GM18517 (cell line): ENCODE measurements around the gene C2.
A peak's percentile ranks its signal among the peaks of the same experiment; 100 is the strongest.

Experiments used
- ATAC-seq: cut with Tn5 transposase; IDR thresholded peaks from one replicate; pipeline ENCODE4 v1.9.1; 2021; ENCODE audit warnings: mild to moderate bottlenecking, moderate library complexity; ENCODE audit not compliant: unreplicated experiment

C2 gene

GRCh38 chr6:31952890-31953289, 25.4 kb downstream of the C2 start:
- no peak for ATAC-seq

DNA sequence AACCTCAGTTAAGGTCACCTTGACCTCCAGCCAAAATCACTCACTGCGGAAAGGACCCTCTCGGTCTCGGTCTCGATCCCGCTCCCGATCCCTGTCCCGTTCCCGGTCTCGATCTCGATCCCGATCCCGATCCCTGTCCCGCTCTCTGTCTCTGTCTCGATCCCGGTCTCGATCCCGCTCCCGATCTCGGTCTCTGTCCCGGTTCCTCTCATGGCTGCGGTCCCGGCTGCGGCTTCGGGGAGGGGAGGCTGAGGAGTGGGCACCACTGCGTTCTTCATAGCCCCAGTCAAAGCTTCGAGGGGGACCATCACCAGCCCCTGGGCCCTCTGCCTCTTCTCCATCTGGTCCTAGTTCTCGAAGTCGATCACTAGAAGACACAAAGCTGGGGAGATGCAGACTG, 27.0 kb downstream of the C2 start:
- no peak for ATAC-seq

GRCh38 chr6:31956796-31957195, 29.3 kb downstream of the C2 start:
- ATAC-seq, result no peak

- no peak for ATAC-seq
These were observed 30.9 kb downstream of the C2 start for GRCh38 chr6:31958412-31958740.

DNA sequence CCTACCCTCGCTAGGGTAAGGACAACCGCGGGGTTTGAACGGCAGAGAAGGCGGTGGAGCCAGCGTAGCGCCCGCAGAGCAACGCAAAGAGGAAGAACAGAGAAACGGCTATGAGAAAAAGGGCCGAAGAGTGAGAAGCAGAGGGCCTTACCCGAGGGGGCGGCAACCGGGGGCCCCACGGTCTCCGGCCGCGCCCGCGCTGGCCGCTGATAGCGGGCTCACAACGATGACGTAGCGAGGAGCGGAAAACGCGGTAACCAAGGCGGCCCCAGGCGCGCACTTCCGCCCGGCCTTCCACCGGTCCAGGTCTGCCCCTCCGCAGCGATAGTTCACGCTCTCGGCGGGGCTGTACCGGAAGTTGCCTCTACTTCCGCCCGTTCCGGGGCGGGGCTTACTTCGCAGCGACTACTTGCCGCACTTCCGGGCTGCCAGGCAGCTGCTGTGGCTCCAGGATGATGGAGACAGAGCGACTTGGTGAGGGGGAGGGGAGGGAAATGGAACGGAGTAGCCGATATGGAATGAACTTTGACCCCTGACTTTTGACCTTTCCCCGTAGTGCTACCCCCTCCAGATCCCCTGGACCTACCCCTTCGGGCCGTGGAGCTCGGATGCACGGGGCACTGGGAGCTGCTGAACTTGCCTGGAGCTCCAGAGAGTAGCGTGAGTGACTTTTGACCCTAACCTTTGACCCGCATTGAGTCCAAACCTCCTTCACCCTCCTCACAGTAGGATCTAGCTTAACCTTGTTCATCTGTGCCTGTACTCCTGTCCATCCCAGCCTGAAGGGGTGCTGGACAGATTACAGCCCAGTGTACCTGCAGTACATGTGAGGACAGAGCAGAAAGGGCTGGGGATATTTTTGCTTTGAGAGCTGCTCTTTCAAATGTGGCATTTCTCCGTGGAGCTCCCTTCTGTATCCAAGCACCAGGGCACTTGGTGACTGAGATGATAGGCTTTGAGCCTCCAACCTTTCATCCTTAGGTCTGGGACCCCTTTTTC, 31.5 kb downstream of the C2 start, which contains the start of the genes NELFE and SKIC2:
TSS of gene NELFE (minus strand) at position 231 of the 999 bp plus-strand sequence. CDS start 525 bp downstream, outside the sequence.
TSS of gene SKIC2 (plus strand) at position 435 of the 999 bp plus-strand sequence. CDS start at position 453, 18 bp downstream.
- peak; percentile 88 for ATAC-seq

GRCh38 chr6:31961616-31962015, 34.1 kb downstream of the C2 start:
- no peak for ATAC-seq

- no peak for ATAC-seq
These were observed 36.4 kb downstream of the C2 start for GRCh38 chr6:31963921-31964320.

DNA sequence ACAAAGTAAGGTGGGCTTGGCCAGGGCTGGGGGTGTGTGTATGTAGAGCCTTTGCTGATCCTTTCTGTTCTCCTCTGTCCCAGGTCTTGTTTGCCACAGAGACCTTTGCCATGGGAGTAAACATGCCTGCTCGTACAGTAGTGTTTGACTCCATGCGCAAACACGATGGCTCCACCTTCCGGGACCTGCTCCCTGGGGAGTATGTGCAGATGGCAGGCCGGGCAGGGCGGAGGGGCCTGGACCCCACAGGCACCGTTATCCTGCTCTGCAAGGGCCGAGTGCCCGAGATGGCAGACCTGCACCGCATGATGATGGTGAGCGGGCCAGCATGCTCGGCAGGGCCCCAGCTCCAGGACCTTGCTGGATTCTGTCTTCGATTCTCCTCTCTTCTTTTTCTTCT, 38.2 kb downstream of the C2 start:
- no peak for ATAC-seq

GRCh38 chr6:31966506-31966905, 39.0 kb downstream of the C2 start:
- ATAC-seq, result no peak

DNA sequence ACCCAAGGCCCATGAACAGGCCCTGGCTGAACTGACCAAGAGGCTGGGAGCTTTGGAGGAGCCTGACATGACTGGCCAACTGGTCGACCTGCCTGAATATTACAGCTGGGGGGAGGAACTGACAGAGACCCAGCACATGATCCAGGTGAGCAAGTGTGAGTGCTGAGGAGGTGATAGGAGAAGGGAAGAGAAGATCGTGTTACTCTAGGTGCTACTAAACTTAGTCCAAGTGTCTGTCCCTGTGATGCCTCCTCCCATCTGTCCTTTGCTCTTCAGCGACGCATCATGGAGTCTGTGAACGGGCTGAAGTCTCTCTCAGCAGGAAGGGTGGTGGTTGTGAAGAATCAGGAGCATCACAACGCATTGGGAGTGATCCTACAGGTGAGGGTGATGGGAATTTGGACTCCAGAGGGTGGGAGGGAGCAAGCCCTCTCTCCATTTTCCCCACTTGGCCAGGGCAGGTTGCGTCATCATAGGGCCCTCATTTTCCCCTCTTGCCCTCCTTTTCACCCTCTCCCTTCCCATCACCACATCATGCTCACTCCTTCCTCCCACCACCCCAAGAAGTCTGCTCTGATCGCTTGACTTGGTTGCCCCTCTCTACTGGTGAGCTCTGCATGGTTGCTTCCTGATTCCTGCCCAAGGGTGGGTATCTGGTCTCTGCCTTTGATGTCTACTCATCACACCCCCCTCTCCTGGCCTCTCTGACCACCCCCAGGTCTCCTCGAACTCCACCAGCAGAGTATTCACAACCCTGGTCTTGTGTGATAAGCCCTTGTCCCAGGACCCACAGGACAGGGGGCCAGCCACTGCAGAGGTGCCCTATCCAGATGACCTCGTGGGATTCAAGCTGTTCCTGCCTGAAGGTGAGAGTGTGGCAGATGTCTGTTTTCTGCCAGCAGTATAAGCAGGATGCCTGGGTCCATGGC, 39.7 kb downstream of the C2 start:
- no peak for ATAC-seq

- no peak for ATAC-seq
These were observed 40.4 kb downstream of the C2 start for GRCh38 chr6:31967926-31968320.

DNA sequence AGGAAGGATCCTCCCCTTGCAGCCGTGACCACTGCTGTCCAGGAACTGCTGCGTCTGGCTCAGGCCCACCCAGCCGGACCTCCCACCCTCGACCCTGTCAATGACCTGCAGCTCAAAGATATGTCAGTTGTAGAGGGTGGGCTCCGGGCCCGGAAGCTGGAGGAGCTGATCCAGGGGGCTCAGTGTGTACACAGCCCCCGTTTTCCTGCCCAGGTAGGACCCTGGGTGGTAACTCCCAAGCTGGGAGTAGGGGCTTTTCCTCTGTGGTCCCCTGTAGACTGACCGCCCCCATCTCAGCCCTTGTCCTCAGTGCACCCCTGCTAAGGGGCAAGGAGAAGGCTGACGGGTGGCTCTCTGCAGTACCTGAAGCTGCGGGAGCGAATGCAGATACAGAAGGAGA, 40.8 kb downstream of the C2 start:
- ATAC-seq, result no peak

DNA sequence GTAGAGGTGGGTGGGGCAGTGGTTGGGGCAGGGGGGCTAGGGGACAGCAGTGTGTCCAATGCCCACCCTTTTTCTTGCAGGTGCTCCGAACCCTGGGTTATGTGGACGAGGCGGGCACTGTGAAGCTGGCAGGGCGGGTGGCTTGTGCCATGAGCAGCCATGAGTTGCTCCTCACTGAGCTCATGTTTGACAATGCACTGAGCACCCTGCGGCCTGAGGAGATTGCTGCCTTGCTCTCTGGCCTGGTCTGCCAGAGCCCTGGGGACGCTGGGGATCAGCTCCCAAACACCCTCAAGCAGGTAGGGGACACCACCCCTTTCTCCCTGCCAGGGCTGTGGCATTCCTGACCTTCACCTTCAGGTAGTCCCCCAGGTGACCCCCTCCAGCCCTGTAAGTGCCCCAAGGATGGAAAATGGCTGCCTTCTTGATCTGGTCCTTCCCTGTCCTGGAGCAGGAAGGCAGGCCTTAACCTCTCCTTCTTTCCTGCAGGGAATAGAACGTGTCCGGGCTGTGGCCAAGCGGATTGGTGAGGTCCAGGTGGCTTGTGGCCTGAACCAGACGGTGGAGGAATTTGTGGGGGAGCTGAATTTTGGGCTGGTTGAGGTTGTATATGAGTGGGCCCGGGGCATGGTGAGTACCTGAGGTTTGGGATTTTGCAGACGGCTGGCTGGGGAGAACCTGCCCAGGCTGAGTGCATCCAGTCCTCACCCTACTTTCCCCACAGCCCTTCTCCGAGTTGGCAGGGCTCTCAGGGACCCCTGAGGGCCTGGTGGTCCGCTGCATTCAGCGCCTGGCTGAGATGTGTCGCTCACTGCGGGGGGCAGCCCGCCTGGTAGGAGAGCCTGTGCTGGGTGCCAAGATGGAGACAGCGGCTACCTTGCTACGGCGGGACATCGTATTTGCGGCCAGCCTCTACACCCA, 41.5 kb downstream of the C2 start:
- no peak for ATAC-seq

GRCh38 chr6:31969712-31970603, 42.4 kb downstream of the C2 start:
- no peak for ATAC-seq

GRCh38 chr6:31970604-31971271, 43.2 kb downstream of the C2 start:
- ATAC-seq, result no peak

GRCh38 chr6:31971279-31971992, 43.9 kb downstream of the C2 start:
- no peak for ATAC-seq

- ATAC-seq, result peak; percentile 80
These were observed 44.6 kb downstream of the C2 start, which contains the start of gene DXO for GRCh38 chr6:31971993-31972708. Gene DXO (minus strand): TSS chr6:31972138. CDS start chr6:31971675, 463 bp downstream.
